OCI-LY1 (cell line): ENCODE results near the gene CFAP61.

Experiments
- CTCF ChIP-seq: fragments of 200-600 bp; sonication (generic), shearing (Covaris generic); IDR thresholded peaks from 2 replicates; pipeline ENCODE4 v1.5.1; 2017; ENCODE audit warnings: mild to moderate bottlenecking, antibody characterized with exemption, low read length, moderate library complexity, mixed read lengths
- EZH2 ChIP-seq: fragments of 200-600 bp; sonication (generic), shearing (Covaris generic); IDR thresholded peaks from 2 replicates; pipeline ENCODE4 v1.8.0; 2017; ENCODE audit warnings: borderline replicate concordance, mixed run types, mild to moderate bottlenecking, antibody characterized with exemption, low read length, moderate library complexity, mixed read lengths

DNA sequence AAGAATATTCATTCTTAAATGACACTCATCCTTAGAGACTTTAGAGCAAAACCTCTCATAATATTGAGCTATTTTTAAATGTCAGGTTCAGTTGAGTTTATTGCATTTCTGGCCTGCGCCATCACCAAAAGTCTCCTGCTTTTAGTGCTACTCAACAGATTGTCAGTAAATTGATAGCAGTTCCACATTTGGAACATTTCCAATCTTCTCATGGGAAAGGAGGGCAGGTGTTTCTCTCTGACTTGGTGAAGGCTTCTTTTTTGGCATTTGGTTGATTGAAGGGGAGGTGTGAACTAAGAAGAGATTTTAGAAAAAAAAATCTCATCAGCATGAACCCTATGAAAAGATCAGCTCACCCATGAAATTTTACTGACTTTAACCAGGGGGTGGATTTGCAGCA lies 189.6 kb downstream of the CFAP61 start:
- no peak for TF ChIP-seq CTCF
- no peak for TF ChIP-seq EZH2
